Measurements from ENCODE around the gene SRC.

The SRC gene

DNA sequence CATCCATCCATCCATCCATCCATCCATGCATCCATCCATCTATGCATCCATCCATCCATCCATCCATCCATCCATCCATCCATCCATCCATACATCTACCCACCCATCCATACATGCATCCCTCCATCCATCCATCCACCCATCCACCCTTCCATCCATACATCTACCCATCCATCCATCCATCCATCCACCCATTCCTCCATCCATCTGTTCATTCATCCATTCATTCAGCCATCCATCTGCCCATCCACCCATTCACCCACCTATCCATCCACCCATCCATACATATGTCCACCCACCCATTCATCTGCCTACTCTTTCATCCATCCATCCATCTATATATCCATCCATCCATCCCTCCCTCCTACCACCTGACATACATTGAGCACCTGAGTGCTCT lies 104.4 kb downstream of the SRC start:
- TF ChIP-seq FOXP2 (optimal IDR thresholded peaks at IDR 0.05; ENCODE audit: borderline replicate concordance, extremely low read depth, extremely low read length, insufficient read depth), result no peak
- TF ChIP-seq TAF1 (IDR thresholded peaks at IDR 0.05; ENCODE audit: borderline replicate concordance, insufficient read depth, low read length), result no peak
- TF ChIP-seq, protein P1, sequence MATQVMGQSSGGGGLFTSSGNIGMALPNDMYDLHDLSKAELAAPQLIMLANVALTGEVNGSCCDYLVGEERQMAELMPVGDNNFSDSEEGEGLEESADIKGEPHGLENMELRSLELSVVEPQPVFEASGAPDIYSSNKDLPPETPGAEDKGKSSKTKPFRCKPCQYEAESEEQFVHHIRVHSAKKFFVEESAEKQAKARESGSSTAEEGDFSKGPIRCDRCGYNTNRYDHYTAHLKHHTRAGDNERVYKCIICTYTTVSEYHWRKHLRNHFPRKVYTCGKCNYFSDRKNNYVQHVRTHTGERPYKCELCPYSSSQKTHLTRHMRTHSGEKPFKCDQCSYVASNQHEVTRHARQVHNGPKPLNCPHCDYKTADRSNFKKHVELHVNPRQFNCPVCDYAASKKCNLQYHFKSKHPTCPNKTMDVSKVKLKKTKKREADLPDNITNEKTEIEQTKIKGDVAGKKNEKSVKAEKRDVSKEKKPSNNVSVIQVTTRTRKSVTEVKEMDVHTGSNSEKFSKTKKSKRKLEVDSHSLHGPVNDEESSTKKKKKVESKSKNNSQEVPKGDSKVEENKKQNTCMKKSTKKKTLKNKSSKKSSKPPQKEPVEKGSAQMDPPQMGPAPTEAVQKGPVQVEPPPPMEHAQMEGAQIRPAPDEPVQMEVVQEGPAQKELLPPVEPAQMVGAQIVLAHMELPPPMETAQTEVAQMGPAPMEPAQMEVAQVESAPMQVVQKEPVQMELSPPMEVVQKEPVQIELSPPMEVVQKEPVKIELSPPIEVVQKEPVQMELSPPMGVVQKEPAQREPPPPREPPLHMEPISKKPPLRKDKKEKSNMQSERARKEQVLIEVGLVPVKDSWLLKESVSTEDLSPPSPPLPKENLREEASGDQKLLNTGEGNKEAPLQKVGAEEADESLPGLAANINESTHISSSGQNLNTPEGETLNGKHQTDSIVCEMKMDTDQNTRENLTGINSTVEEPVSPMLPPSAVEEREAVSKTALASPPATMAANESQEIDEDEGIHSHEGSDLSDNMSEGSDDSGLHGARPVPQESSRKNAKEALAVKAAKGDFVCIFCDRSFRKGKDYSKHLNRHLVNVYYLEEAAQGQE (IDR thresholded peaks at IDR 0.05; ENCODE audit: insufficient read depth in 1 of 2, low read depth in 2 of 2, low read length in 2 of 2), result no peak
- TF ChIP-seq SIN3A (IDR thresholded peaks at IDR 0.05; ENCODE audit: borderline replicate concordance, insufficient read depth, low read length), result no peak
- TF ChIP-seq POLR2AphosphoS5 (IDR thresholded peaks at IDR 0.05; ENCODE audit: low read depth, low read length), result no peak

DNA sequence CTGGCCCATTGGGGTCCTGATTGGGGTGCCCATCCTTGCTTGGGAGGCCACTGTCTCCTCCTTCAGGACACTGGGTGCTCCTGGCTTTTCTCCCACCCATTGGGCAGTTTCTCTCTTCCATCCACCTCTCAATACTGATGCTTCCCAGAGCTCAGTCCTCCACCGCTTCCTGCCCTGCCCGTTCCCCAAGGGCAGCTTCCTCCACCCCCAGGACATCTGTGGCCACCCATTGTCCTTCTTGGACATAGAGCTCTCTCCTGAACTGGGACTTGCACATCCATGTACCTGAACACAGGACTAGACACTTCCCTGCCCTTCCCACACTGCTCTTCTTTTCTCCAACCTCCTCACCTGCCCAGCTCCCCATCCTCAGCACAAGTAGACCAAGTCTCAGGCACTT lies 105.7 kb downstream of the SRC start:
- TF ChIP-seq SIN3A (IDR thresholded peaks at IDR 0.05; ENCODE audit: borderline replicate concordance, insufficient read depth, low read length) (no peak), FOXP2 (optimal IDR thresholded peaks at IDR 0.05; ENCODE audit: borderline replicate concordance, extremely low read depth, extremely low read length, insufficient read depth) (no peak), POLR2AphosphoS5 (IDR thresholded peaks at IDR 0.05; ENCODE audit: low read depth, low read length) (no peak), TAF1 (IDR thresholded peaks at IDR 0.05; ENCODE audit: borderline replicate concordance, insufficient read depth, low read length) (no peak)
- TF ChIP-seq, protein P1 (IDR thresholded peaks at IDR 0.05; ENCODE audit: insufficient read depth in 1 of 2, low read depth in 2 of 2, low read length in 2 of 2), result no peak

DNA sequence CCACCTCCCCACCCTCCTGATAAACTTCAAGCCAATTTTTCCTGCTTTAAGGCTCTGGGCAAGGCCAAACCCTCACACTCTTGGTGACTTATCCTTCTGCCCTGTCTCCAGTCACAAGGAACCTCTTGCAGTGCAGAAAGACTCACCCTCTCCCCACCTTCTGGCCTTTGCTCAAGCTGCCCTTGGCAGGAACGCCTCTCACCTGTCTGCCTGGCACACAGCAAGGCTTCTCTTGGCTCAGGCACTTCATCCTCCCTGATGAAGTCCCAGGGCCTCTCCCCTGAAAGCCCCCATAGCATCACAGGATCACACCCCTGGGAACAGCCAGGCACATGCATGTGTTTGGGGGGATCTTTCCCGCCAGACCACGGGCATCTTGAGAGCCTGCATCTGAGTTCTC lies 106.3 kb downstream of the SRC start:
- TF ChIP-seq POLR2AphosphoS5 (IDR thresholded peaks at IDR 0.05; ENCODE audit: low read depth, low read length) (no peak), SIN3A (IDR thresholded peaks at IDR 0.05; ENCODE audit: borderline replicate concordance, insufficient read depth, low read length) (no peak), TAF1 (IDR thresholded peaks at IDR 0.05; ENCODE audit: borderline replicate concordance, insufficient read depth, low read length) (no peak), FOXP2 (optimal IDR thresholded peaks at IDR 0.05; ENCODE audit: borderline replicate concordance, extremely low read depth, extremely low read length, insufficient read depth) (no peak)
- TF ChIP-seq, protein P1 (IDR thresholded peaks at IDR 0.05; ENCODE audit: insufficient read depth in 1 of 2, low read depth in 2 of 2, low read length in 2 of 2), result no peak

- TF ChIP-seq TAF1 (IDR thresholded peaks at IDR 0.05; ENCODE audit: borderline replicate concordance, insufficient read depth, low read length) (no peak), SIN3A (IDR thresholded peaks at IDR 0.05; ENCODE audit: borderline replicate concordance, insufficient read depth, low read length) (no peak), POLR2AphosphoS5 (IDR thresholded peaks at IDR 0.05; ENCODE audit: low read depth, low read length) (no peak), FOXP2 (optimal IDR thresholded peaks at IDR 0.05; ENCODE audit: borderline replicate concordance, extremely low read depth, extremely low read length, insufficient read depth) (no peak)
- TF ChIP-seq, protein P1 (IDR thresholded peaks at IDR 0.05; ENCODE audit: insufficient read depth in 1 of 2, low read depth in 2 of 2, low read length in 2 of 2), result peak; percentile 70 to 87
Observed at GRCh38 chr20:37453288-37453687, 107.3 kb downstream of the SRC start.

DNA sequence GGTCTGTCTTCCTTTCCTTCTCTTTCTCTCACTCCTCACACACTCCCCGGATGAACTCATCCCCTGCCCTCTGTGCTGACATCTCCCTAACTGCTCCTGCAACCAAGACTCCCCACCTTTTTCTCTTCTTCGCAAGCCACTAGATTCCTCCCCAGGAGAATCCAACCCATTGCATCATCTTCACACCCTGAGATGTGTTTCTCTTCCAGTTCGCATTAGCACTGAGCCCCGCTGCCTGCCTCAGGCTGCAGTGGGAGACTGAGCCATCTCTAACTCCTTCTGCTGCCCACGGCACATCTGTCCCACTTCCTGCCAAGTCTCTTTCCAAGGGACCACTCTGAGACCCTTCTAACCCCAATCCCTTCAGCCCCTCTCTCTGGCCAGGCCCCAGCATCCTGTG lies 107.9 kb downstream of the SRC start:
- TF ChIP-seq SIN3A (IDR thresholded peaks at IDR 0.05; ENCODE audit: borderline replicate concordance, insufficient read depth, low read length), result no peak
- no peak for TF ChIP-seq POLR2AphosphoS5 (IDR thresholded peaks at IDR 0.05; ENCODE audit: low read depth, low read length)
- TF ChIP-seq, protein P1 (IDR thresholded peaks at IDR 0.05; ENCODE audit: insufficient read depth in 1 of 2, low read depth in 2 of 2, low read length in 2 of 2), result no peak
- no peak for TF ChIP-seq TAF1 (IDR thresholded peaks at IDR 0.05; ENCODE audit: borderline replicate concordance, insufficient read depth, low read length)
- TF ChIP-seq FOXP2 (optimal IDR thresholded peaks at IDR 0.05; ENCODE audit: borderline replicate concordance, extremely low read depth, extremely low read length, insufficient read depth), result no peak
